ENCODE results near the gene ACBD6.

ACBD6 gene

GRCh38 chr1:180370597-180370996 lies 131.8 kb downstream of the ACBD6 start:
- no peak for DNase-seq (ENCODE audit: low spot score)

GRCh38 chr1:180370188-180370587 lies 132.2 kb downstream of the ACBD6 start:
- DNase-seq (ENCODE audit: low spot score) = no peak

GRCh38 chr1:180369061-180369460 lies 133.3 kb downstream of the ACBD6 start:
- DNase-seq (ENCODE audit: low spot score) = no peak

GRCh38 chr1:180366371-180367068 lies 135.9 kb downstream of the ACBD6 start:
- no peak for DNase-seq (ENCODE audit: low spot score)

- DNase-seq (ENCODE audit: low spot score) = no peak
Observed at GRCh38 chr1:180365039-180365438, 137.3 kb downstream of the ACBD6 start.

GRCh38 chr1:180363246-180363995 lies 139.0 kb downstream of the ACBD6 start:
- DNase-seq (ENCODE audit: low spot score) = no peak

- no peak for DNase-seq (ENCODE audit: low spot score)
Observed at GRCh38 chr1:180360333-180361075, 141.9 kb downstream of the ACBD6 start.

GRCh38 chr1:180358649-180359048 lies 143.7 kb downstream of the ACBD6 start:
- DNase-seq (ENCODE audit: low spot score) = no peak

GRCh38 chr1:180353945-180354344 lies 148.4 kb downstream of the ACBD6 start:
- no peak for DNase-seq (ENCODE audit: low spot score)

GRCh38 chr1:180352588-180352987 lies 149.8 kb downstream of the ACBD6 start:
- DNase-seq (ENCODE audit: low spot score) = no peak

GRCh38 chr1:180352021-180352420 lies 150.4 kb downstream of the ACBD6 start:
- DNase-seq (ENCODE audit: low spot score) = no peak

GRCh38 chr1:180345148-180345547 lies 157.2 kb downstream of the ACBD6 start:
- DNase-seq (ENCODE audit: low spot score) = no peak

- no peak for DNase-seq (ENCODE audit: low spot score)
Observed at GRCh38 chr1:180343921-180344769, 158.2 kb downstream of the ACBD6 start.

GRCh38 chr1:180327089-180327488 lies 175.3 kb downstream of the ACBD6 start:
- no peak for DNase-seq (ENCODE audit: low spot score)

- no peak for DNase-seq (ENCODE audit: low spot score)
Observed at GRCh38 chr1:180312926-180313325, 189.5 kb downstream of the ACBD6 start.

- DNase-seq (ENCODE audit: low spot score) = no peak
Observed at GRCh38 chr1:180311011-180311730, 191.2 kb downstream of the ACBD6 start.

- no peak for DNase-seq (ENCODE audit: low spot score)
Observed at GRCh38 chr1:180310095-180310494, 192.3 kb downstream of the ACBD6 start.

GRCh38 chr1:180309338-180309737 lies 193.0 kb downstream of the ACBD6 start:
- DNase-seq (ENCODE audit: low spot score) = peak; percentile 23

- no peak for DNase-seq (ENCODE audit: low spot score)
Observed at GRCh38 chr1:180301135-180301742, 201.1 kb downstream of the ACBD6 start.

GRCh38 chr1:180299479-180300221 lies 202.7 kb downstream of the ACBD6 start:
- no peak for DNase-seq (ENCODE audit: low spot score)

Measured in COLO829 (cell line).